ENCODE results near the gene FBLN5.
A peak's percentile ranks its signal among the peaks of the same experiment; 100 is the strongest.
"Not testable (repeated sequence)": the region's sequence is repeated elsewhere in the genome, so short reads cannot be mapped to it uniquely, and the experiment has no call there.

FBLN5 gene

GRCh38 chr14:91882369-91882768, 65.1 kb downstream of the FBLN5 start:
- DNase-seq, result no peak

GRCh38 chr14:91879196-91879595, 68.3 kb downstream of the FBLN5 start:
- no peak for DNase-seq

GRCh38 chr14:91878274-91878673, 69.2 kb downstream of the FBLN5 start:
- no peak for DNase-seq

- DNase-seq, result no peak
Measured at GRCh38 chr14:91877376-91877915, 70.0 kb downstream of the FBLN5 start.

- DNase-seq, result no peak
Measured at GRCh38 chr14:91876492-91876891, 71.0 kb downstream of the FBLN5 start.

GRCh38 chr14:91875525-91876286, 71.8 kb downstream of the FBLN5 start:
- no peak for DNase-seq

GRCh38 chr14:91873471-91874415, 73.8 kb downstream of the FBLN5 start:
- DNase-seq, result peak; percentile 70 to 72

- no peak for DNase-seq
Measured at GRCh38 chr14:91872517-91873470, 74.7 kb downstream of the FBLN5 start.

GRCh38 chr14:91872011-91872501, 75.4 kb downstream of the FBLN5 start:
- DNase-seq, result peak in 1 of 2 experiments; percentile 51

GRCh38 chr14:91871401-91871800, 76.1 kb downstream of the FBLN5 start:
- DNase-seq, result not testable (repeated sequence)

- DNase-seq, result no peak
Measured at GRCh38 chr14:91870890-91871289, 76.6 kb downstream of the FBLN5 start.

- DNase-seq, result peak; percentile 63 to 65
Measured at GRCh38 chr14:91870001-91870400, 77.5 kb downstream of the FBLN5 start.

- DNase-seq, result no peak
Measured at GRCh38 chr14:91869556-91869955, 77.9 kb downstream of the FBLN5 start.

GRCh38 chr14:91867316-91867988, 80.0 kb downstream of the FBLN5 start, which contains the start of gene TC2N:
Gene TC2N (minus strand): TSS chr14:91867536. CDS start chr14:91813769, 53,767 bp downstream.
- DNase-seq, result peak; percentile 57 to 68

GRCh38 chr14:91866511-91867295, 80.8 kb downstream of the FBLN5 start:
- DNase-seq, result no peak

- DNase-seq, result peak in 1 of 2 experiments; percentile 57
Measured at GRCh38 chr14:91866061-91866460, 81.4 kb downstream of the FBLN5 start.

- no peak for DNase-seq
Measured at GRCh38 chr14:91862417-91862816, 85.1 kb downstream of the FBLN5 start.

- DNase-seq, result no peak
Measured at GRCh38 chr14:91861091-91861490, 86.4 kb downstream of the FBLN5 start.

- no peak for DNase-seq
Measured at GRCh38 chr14:91860238-91860637, 87.3 kb downstream of the FBLN5 start.

GRCh38 chr14:91858536-91859275, 88.8 kb downstream of the FBLN5 start:
- no peak for DNase-seq

Measured in activated T-cell treated with anti-CD3 and anti-CD28 coated beads, Interleukin-2, amount 50 U/mL, for 48 hours (primary cell).